Vagina (tissue), 2 donors: Measurements from ENCODE around the gene FUNDC2. TPM values are rescaled to one million over a fixed set of nuclear protein-coding genes. Genes with fewer than 3 reads are reported as not detected.
"Not testable (repeated sequence)": the region's sequence is repeated elsewhere in the genome, so short reads cannot be mapped to it uniquely, and the experiment has no call there.

Experiments
- DNase-seq, 2 donors: peaks; one replicate each; pipeline ENCODE4 v3.0.0-alpha.2; 2017; ENCODE audit errors: extremely low spot score in 2 of 2
- H3K27ac ChIP-seq: fragments of 200-600 bp; sonication (generic); one replicate; pipeline ENCODE4 v1.5.1; 2019
- H3K27me3 ChIP-seq: fragments of 200-600 bp; sonication (generic); one replicate; pipeline ENCODE4 v1.5.1; 2019
- H3K36me3 ChIP-seq, 2 donors: fragments of 200-600 bp; sonication (generic); one replicate each; pipeline ENCODE4 v1.5.1; 2017 to 2019
- H3K4me1 ChIP-seq: fragments of 200-600 bp; sonication (generic); one replicate; pipeline ENCODE4 v1.5.1; 2019
- H3K4me3 ChIP-seq, 2 donors: fragments of 200-600 bp; sonication (generic); 1 replicate in 1 of 2; 2 replicates in 1 of 2; pipeline ENCODE4 v1.5.1; 2016 to 2019
- H3K9me3 ChIP-seq: fragments of 200-600 bp; sonication (generic); one replicate; pipeline ENCODE4 v1.5.1; 2019
- POLR2A ChIP-seq, 2 donors: fragments of 450-650 bp; IDR thresholded peaks; one replicate each; pipeline ENCODE4 v1.6.1; 2017; ENCODE audit warnings: antibody characterized with exemption in 2 of 2, mild to moderate bottlenecking in 2 of 2, moderate library complexity in 2 of 2
- POLR2AphosphoS5 ChIP-seq, 2 donors: sonication (generic); formaldehyde crosslinking; IDR thresholded peaks; one replicate each; pipeline ENCODE4 v1.9.0; 2017; ENCODE audit warnings: antibody characterized with exemption in 2 of 2, mild to moderate bottlenecking in 2 of 2, low read depth in 1 of 2; ENCODE audit not compliant: insufficient read depth in 1 of 2
- intact Hi-C: fragments of 100-400 bp; cut with DNase I; formaldehyde crosslinking; loops from one replicate; pipeline ENCODE4 v1.15.1; 2023
- total RNA-seq: library from RNA; depleted of rRNA; stranded (reverse); fragments of >200 nt; gene quantifications from one replicate; pipeline ENCODE4 v1.2.3, GENCODE V29; 2016
- TF ChIP-seq, protein P1 (sequence below), 3 experiments: fragments of 450-650 bp in 2 of 3; fragments of 200-600 bp in 1 of 3; sonication (generic) in 1 of 3; IDR thresholded peaks; one replicate each; pipeline ENCODE4 v1.5.1; 2017 to 2019; ENCODE audit warnings: antibody characterized with exemption in 3 of 3, mild to moderate bottlenecking in 2 of 3, moderate library complexity in 2 of 3

FUNDC2 gene
- total RNA-seq, 1 donor from 2014 or later = 53.5 TPM

DNA sequence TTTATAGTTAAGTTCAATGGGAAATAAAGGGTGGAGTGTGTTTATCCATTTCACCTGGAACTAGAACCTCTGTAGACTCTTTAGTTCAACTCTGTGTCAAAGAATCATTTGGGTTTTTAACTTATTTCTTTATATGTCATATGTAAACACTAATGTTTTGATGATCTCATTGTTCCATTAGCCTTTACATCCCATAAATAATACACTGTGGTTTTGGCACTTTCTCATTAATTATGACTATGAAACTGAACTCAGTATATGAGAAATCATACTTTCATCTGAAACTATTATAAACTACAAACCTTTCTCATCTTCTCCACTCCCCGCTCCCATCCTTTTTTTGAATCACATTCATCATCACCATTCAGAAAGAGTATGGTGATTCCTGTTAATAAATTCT, 35.2 kb upstream of the FUNDC2 start:
- intact Hi-C loops = no loop called here

DNA sequence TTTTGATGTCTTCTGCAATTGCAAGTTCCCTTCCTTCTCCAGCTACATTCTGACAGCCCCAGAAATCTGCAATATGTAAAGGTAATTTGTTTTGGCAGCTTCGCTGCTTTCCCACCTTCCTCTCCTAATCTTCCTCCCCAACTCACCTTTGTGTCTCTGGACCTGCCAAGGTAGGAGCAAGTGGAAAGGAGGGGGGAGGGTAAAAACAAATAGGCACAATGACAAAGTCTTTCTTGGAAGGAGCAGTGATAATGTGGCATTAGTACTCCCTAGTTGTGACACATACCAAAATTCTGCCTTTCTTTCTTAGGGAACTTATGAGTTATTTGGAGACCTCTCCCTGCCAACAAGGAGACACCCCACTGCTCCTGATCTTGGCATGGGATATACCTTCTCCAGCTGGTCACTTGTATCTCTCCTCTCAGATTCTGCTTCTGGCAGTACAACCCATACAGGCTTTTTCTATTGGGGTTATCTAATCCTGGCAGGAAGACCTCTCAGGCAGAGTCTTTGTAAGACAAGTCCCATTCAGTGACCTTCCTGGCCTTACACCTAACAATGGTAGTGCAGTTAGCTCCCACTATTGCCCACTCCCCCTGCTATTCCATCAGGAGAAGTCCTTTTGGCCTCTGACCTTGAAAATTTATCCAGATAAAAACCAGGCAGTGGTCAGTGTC, 28.3 kb upstream of the FUNDC2 start:
- H3K4me3 ChIP-seq = no peak overlapping the region
- no peaks in the 10 kb centered on the region for H3K36me3 ChIP-seq
- TF ChIP-seq, protein P1, sequence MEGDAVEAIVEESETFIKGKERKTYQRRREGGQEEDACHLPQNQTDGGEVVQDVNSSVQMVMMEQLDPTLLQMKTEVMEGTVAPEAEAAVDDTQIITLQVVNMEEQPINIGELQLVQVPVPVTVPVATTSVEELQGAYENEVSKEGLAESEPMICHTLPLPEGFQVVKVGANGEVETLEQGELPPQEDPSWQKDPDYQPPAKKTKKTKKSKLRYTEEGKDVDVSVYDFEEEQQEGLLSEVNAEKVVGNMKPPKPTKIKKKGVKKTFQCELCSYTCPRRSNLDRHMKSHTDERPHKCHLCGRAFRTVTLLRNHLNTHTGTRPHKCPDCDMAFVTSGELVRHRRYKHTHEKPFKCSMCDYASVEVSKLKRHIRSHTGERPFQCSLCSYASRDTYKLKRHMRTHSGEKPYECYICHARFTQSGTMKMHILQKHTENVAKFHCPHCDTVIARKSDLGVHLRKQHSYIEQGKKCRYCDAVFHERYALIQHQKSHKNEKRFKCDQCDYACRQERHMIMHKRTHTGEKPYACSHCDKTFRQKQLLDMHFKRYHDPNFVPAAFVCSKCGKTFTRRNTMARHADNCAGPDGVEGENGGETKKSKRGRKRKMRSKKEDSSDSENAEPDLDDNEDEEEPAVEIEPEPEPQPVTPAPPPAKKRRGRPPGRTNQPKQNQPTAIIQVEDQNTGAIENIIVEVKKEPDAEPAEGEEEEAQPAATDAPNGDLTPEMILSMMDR (IDR thresholded peaks at IDR 0.05) = no peak
- no peak for TF ChIP-seq POLR2AphosphoS5 (IDR thresholded peaks at IDR 0.05; ENCODE audit: insufficient read depth in 1 of 2, low read depth in 1 of 2)
- TF ChIP-seq POLR2A (IDR thresholded peaks at IDR 0.05) = no peak
- H3K27me3 ChIP-seq = no peaks in the 10 kb centered on the region
- DNase-seq = no peak
- no peak overlapping the region for H3K27ac ChIP-seq
- no peaks in the 10 kb centered on the region for H3K4me1 ChIP-seq
- no peaks in the 10 kb centered on the region for H3K9me3 ChIP-seq
- intact Hi-C loops = no loop called here

More for the DNA sequence above, 35.2 kb upstream of the FUNDC2 start:
- no peaks in the 10 kb centered on the region for H3K36me3 ChIP-seq
- no peaks in the 10 kb centered on the region for H3K9me3 ChIP-seq
- no peak overlapping the region for H3K4me3 ChIP-seq
- DNase-seq = no peak
- no peaks in the 10 kb centered on the region for H3K27me3 ChIP-seq
- TF ChIP-seq POLR2AphosphoS5 (IDR thresholded peaks at IDR 0.05; ENCODE audit: insufficient read depth in 1 of 2, low read depth in 1 of 2) (no peak), POLR2A (IDR thresholded peaks at IDR 0.05) (no peak)
- TF ChIP-seq, protein P1 (IDR thresholded peaks at IDR 0.05) = no peak
- no peaks in the 10 kb centered on the region for H3K4me1 ChIP-seq
- H3K27ac ChIP-seq = no peak overlapping the region

DNA sequence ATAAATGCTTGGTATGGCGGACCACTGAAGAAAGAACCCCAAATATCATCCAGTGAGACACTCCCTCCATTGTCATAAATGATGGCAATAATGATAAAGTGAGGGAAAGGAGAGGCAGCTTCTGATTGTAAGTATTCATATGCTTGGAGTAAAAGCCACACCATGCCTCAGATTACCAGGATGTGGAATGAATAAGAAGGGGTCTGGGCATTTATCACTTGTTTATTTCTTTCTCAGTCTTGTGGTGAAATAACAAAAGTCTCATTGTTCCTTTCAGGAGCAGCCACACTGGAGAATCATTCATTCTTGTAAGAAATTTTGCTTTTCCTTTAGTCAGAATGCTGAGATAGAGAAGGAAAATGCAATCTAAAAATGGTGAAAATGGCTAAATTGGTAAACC, 25.8 kb upstream of the FUNDC2 start:
- Histone ChIP-seq H3K4me1 (no peaks in the 10 kb centered on the region), H3K36me3 (no peaks in the 10 kb centered on the region), H3K4me3 (no peak overlapping the region), H3K27me3 (no peaks in the 10 kb centered on the region), H3K27ac (no peak overlapping the region), H3K9me3 (no peaks in the 10 kb centered on the region)
- TF ChIP-seq POLR2AphosphoS5 (IDR thresholded peaks at IDR 0.05; ENCODE audit: insufficient read depth in 1 of 2, low read depth in 1 of 2) (no peak), POLR2A (IDR thresholded peaks at IDR 0.05) (no peak)
- TF ChIP-seq, protein P1 (IDR thresholded peaks at IDR 0.05) = no peak
- intact Hi-C loops = no loop called here
- no peak for DNase-seq

DNA sequence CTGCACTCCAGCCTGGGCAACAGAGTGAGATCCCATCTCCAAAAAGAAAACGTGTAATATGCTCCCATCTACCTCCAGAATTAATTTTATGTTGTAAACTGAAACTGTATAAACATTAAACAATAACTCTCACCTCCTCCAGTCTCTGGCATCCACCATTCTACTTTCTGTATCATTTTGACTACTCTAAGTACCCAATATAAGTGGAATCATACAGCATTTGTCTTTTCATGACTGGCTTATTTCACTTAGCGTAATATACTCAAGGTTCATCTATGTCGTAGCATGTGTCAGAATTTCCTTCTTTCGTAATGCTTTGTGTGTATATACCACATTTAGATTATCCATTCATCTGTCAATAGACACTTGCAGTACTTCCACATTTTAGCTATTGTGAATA, 24.8 kb upstream of the FUNDC2 start:
- Histone ChIP-seq H3K27me3 (no peaks in the 10 kb centered on the region), H3K4me1 (no peaks in the 10 kb centered on the region), H3K4me3 (no peak overlapping the region), H3K9me3 (no peaks in the 10 kb centered on the region), H3K36me3 (no peaks in the 10 kb centered on the region), H3K27ac (no peak overlapping the region)
- intact Hi-C loops = no loop called here
- TF ChIP-seq POLR2AphosphoS5 (IDR thresholded peaks at IDR 0.05; ENCODE audit: insufficient read depth in 1 of 2, low read depth in 1 of 2) (no peak), POLR2A (IDR thresholded peaks at IDR 0.05) (no peak)
- TF ChIP-seq, protein P1 (IDR thresholded peaks at IDR 0.05) = no peak
- DNase-seq = no peak

DNA sequence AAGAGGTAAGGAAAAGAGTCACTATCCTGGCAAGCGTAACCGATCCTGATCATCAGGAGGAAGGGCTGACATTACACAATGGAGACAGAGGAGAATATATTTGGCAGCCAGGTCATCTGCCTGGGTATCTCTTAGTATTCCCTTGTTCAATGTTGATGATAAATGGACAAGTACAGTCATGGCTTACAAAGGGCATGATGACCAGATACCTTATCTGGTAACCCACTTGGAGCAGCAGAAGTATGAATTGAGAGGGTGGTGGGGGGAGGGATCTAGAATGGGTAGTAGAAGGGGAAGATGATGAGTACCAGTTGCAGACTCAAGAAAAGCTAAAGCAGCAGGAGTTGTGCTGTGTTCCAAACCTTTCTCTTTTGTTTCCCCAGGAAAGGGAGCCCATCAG, 21.5 kb upstream of the FUNDC2 start:
- Histone ChIP-seq H3K9me3 (no peaks in the 10 kb centered on the region), H3K27ac (no peak overlapping the region), H3K4me3 (no peak overlapping the region), H3K36me3 (no peaks in the 10 kb centered on the region), H3K27me3 (no peaks in the 10 kb centered on the region), H3K4me1 (peaks cover 7% of the 10 kb centered on the region)
- TF ChIP-seq POLR2AphosphoS5 (IDR thresholded peaks at IDR 0.05; ENCODE audit: insufficient read depth in 1 of 2, low read depth in 1 of 2) = no peak
- no peak for DNase-seq
- intact Hi-C loops = no loop called here

DNA sequence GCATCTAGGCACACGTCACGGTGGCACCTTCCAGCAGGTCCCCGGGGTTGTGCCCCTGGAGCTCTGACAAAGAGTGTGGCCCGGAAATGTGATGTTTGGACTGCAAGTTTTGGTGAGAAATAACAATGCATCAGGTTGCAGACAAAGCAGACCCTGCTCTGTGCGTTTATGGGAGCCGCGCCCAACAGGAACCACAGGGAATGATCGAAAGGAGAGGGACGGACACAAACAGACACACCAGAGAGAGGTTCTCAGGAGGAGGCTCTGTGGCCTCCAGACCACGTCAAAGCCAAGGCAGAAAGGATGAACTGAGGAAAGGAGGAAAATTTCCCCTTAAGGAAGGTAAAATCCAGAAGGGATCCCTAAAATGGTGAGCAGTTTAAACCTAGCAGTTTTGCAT, 20.3 kb upstream of the FUNDC2 start:
- H3K9me3 ChIP-seq, H3K27ac ChIP-seq, intact Hi-C loops, H3K27me3 ChIP-seq, H3K36me3 ChIP-seq, H3K4me1 ChIP-seq, H3K4me3 ChIP-seq, DNase-seq: not testable (repeated sequence)

DNA sequence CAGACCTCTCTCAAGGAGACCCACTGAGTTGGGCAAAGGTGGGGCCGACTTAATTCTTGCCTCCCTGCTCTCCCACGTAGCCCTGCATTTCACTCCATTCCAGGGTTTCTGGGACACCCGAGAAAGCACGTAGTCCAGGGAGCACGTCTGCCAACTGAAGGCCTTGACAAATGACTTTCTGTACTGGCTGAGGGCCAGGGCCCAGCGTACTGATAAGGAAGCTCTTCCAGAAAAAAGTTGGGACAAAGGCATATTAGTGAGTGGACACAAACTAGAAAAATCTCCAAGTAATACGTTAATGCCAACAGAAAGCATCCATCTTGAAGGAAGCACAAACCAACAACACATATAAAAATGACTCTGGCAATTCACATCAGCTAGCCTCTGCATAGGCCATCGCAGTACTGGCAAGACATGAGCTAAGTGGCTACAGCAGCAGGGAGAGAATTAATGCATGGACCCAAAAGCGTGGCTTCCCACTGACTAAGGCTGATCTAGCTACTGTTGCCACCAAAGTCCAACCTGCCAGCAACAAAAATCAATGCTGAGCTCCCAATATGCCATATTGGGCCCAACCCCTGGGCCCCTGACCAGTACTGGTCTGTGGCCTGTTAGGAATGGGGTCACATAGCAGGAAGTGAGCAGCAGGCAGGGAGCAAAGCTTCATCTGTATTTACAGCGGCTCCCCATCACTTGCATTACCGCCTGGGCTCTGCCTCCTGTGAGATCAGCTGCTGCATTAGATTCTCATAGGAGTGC, 19.6 kb upstream of the FUNDC2 start:
- H3K4me1 ChIP-seq, H3K9me3 ChIP-seq, H3K36me3 ChIP-seq, H3K27ac ChIP-seq, intact Hi-C loops, H3K4me3 ChIP-seq, DNase-seq, H3K27me3 ChIP-seq: not testable (repeated sequence)

DNA sequence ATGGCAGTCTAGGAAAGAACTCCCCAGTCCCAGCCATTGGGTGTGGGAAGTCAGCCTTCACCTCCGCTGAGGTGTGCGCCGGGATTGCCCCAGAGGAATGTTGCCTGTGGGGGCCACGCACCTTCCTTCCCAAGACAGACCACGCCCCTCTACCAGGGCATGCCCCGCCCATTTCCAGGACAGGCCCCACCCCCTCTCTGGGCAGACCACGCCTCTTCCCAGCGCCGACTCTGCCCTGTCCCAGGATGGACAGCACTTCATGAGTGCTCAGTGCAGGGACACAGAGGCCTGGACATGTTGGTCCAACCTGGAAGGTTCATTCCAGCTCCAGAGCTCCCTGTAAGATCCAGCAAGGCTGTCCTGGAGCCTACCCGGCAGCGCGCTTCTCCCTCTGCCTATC, 18.1 kb upstream of the FUNDC2 start:
- intact Hi-C loops, H3K9me3 ChIP-seq, DNase-seq, H3K4me1 ChIP-seq, H3K27me3 ChIP-seq, H3K36me3 ChIP-seq, H3K4me3 ChIP-seq, H3K27ac ChIP-seq: not testable (repeated sequence)
